ENCODE data around the gene ACAA1.

DNA sequence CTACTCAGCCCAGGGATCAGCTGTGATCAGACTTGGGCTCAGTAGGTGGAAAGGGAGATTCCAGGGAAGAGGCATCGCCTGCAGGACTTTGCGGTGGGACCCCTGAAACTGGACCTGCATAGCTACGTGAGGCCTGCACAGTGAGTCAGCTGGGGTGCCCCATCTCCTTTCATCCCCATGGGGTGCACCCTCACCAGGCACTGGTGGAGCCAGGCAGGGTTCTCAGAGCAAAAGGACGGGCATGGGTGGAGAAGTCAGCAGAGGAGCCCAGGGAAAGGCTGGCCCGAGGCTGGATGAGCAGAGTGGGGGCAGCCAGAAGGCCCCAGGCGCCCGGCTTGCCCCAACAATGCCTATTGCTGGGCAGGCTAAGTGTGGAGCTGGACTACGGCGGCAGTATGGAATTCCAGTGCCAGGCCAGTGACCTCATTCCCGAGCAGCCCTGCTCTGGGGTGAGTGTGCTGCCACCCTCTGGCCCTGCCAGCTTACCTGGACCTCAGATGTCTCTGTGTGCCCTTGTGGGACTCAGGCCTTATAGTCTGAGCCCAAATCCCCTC lies 19.7 kb downstream of the ACAA1 start:
- TF ChIP-seq EZH2 (IDR thresholded peaks at IDR 0.05; ENCODE audit: low read depth, unreplicated experiment) (no peak), ZNF331 (CRISPR knock-in tag; IDR thresholded peaks at IDR 0.05; ENCODE audit: low read depth) (no peak), CTCF (conservative IDR thresholded peaks at IDR 0.05; ENCODE audit: low read depth in 2 of 2) (peak in 1 of 2 experiments; percentile 37; a peak in 2 of 4 replicates), EZH2phosphoT487 (IDR thresholded peaks at IDR 0.05; ENCODE audit: unreplicated experiment) (no peak), POLR2AphosphoS5 (IDR thresholded peaks at IDR 0.05; ENCODE audit: low read depth) (no peak), CREB1 (CRISPR knock-in tag; IDR thresholded peaks at IDR 0.05; ENCODE audit: low read depth) (no peak), JUNB (IDR thresholded peaks at IDR 0.05; ENCODE audit: unreplicated experiment) (no peak), NANOG (IDR thresholded peaks at IDR 0.05; ENCODE audit: borderline replicate concordance) (no peak), STAT1 (IDR thresholded peaks at IDR 0.05; ENCODE audit: unreplicated experiment) (no peak)
- TF ChIP-seq, protein P1, sequence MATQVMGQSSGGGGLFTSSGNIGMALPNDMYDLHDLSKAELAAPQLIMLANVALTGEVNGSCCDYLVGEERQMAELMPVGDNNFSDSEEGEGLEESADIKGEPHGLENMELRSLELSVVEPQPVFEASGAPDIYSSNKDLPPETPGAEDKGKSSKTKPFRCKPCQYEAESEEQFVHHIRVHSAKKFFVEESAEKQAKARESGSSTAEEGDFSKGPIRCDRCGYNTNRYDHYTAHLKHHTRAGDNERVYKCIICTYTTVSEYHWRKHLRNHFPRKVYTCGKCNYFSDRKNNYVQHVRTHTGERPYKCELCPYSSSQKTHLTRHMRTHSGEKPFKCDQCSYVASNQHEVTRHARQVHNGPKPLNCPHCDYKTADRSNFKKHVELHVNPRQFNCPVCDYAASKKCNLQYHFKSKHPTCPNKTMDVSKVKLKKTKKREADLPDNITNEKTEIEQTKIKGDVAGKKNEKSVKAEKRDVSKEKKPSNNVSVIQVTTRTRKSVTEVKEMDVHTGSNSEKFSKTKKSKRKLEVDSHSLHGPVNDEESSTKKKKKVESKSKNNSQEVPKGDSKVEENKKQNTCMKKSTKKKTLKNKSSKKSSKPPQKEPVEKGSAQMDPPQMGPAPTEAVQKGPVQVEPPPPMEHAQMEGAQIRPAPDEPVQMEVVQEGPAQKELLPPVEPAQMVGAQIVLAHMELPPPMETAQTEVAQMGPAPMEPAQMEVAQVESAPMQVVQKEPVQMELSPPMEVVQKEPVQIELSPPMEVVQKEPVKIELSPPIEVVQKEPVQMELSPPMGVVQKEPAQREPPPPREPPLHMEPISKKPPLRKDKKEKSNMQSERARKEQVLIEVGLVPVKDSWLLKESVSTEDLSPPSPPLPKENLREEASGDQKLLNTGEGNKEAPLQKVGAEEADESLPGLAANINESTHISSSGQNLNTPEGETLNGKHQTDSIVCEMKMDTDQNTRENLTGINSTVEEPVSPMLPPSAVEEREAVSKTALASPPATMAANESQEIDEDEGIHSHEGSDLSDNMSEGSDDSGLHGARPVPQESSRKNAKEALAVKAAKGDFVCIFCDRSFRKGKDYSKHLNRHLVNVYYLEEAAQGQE (IDR thresholded peaks at IDR 0.05; ENCODE audit: unreplicated experiment): no peak
- TF ChIP-seq, protein P2, sequence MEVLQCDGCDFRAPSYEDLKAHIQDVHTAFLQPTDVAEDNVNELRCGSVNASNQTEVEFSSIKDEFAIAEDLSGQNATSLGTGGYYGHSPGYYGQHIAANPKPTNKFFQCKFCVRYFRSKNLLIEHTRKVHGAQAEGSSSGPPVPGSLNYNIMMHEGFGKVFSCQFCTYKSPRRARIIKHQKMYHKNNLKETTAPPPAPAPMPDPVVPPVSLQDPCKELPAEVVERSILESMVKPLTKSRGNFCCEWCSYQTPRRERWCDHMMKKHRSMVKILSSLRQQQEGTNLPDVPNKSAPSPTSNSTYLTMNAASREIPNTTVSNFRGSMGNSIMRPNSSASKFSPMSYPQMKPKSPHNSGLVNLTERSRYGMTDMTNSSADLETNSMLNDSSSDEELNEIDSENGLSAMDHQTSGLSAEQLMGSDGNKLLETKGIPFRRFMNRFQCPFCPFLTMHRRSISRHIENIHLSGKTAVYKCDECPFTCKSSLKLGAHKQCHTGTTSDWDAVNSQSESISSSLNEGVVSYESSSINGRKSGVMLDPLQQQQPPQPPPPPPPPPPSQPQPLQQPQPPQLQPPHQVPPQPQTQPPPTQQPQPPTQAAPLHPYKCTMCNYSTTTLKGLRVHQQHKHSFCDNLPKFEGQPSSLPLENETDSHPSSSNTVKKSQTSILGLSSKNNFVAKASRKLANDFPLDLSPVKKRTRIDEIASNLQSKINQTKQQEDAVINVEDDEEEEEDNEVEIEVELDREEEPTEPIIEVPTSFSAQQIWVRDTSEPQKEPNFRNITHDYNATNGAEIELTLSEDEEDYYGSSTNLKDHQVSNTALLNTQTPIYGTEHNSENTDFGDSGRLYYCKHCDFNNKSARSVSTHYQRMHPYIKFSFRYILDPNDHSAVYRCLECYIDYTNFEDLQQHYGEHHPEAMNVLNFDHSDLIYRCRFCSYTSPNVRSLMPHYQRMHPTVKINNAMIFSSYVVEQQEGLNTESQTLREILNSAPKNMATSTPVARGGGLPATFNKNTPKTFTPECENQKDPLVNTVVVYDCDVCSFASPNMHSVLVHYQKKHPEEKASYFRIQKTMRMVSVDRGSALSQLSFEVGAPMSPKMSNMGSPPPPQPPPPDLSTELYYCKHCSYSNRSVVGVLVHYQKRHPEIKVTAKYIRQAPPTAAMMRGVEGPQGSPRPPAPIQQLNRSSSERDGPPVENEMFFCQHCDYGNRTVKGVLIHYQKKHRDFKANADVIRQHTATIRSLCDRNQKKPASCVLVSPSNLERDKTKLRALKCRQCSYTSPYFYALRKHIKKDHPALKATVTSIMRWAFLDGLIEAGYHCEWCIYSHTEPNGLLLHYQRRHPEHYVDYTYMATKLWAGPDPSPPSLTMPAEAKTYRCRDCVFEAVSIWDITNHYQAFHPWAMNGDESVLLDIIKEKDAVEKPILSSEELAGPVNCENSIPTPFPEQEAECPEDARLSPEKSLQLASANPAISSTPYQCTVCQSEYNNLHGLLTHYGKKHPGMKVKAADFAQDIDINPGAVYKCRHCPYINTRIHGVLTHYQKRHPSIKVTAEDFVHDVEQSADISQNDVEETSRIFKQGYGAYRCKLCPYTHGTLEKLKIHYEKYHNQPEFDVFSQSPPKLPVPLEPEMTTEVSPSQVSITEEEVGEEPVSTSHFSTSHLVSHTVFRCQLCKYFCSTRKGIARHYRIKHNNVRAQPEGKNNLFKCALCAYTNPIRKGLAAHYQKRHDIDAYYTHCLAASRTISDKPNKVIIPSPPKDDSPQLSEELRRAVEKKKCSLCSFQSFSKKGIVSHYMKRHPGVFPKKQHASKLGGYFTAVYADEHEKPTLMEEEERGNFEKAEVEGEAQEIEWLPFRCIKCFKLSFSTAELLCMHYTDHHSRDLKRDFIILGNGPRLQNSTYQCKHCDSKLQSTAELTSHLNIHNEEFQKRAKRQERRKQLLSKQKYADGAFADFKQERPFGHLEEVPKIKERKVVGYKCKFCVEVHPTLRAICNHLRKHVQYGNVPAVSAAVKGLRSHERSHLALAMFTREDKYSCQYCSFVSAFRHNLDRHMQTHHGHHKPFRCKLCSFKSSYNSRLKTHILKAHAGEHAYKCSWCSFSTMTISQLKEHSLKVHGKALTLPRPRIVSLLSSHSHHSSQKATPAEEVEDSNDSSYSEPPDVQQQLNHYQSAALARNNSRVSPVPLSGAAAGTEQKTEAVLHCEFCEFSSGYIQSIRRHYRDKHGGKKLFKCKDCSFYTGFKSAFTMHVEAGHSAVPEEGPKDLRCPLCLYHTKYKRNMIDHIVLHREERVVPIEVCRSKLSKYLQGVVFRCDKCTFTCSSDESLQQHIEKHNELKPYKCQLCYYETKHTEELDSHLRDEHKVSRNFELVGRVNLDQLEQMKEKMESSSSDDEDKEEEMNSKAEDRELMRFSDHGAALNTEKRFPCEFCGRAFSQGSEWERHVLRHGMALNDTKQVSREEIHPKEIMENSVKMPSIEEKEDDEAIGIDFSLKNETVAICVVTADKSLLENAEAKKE (CRISPR knock-in tag; IDR thresholded peaks at IDR 0.05): no peak
- TF ChIP-seq, protein P3, sequence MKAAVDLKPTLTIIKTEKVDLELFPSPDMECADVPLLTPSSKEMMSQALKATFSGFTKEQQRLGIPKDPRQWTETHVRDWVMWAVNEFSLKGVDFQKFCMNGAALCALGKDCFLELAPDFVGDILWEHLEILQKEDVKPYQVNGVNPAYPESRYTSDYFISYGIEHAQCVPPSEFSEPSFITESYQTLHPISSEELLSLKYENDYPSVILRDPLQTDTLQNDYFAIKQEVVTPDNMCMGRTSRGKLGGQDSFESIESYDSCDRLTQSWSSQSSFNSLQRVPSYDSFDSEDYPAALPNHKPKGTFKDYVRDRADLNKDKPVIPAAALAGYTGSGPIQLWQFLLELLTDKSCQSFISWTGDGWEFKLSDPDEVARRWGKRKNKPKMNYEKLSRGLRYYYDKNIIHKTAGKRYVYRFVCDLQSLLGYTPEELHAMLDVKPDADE (IDR thresholded peaks at IDR 0.05): no peak

Measured in GM23338 (cell line).